GM21529 (cell line): ENCODE data around the gene SPAG16.

Experiments
- ATAC-seq: cut with Tn5 transposase; IDR thresholded peaks from one replicate; pipeline ENCODE4 v1.9.1; 2021; ENCODE audit not compliant: unreplicated experiment

The SPAG16 gene

DNA sequence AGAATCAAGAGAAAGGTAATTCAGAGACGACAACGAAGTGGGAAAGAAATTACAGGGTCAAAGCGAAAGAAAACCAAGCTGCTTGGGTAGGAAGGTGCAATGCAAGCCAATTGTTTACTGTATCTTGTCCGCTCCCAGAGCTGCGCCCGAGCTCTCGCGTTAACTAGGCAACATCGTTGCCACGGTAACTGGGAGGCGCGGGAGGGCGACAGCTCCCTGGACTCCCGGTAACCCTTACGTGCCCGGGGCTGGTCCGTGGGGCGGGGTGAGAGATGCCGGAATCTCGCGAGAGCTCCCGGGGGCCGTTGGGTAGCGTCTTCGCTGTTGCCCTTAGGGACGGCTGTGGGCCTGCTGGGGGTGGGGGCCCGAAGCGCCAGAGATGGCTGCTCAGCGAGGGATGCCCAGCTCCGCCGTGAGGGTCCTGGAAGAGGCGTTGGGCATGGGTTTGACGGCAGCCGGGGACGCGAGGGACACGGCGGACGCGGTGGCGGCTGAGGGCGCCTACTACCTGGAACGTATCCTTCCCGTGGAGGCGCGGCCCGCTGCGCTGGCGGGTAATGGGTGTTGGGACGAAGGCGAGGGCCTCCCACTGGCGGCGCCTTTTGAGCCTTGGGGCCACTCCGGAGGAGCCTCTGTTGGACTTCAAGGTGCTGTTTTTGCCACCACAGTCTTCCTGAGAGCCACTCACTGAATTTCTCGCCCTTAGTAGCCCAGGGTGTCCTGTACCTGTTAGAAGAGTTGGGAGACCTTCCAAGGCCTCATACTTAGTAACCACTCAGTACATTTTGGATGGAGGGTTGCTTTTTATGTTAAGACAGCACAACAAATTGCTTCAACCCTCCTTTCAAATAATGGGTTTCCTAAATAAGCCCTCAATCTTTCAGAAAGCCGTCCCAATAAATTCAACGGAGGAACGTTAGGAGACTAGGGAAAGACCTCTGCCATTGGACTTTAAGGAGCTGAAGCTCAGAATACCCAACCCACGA lies at the start of gene SPAG16:
Gene SPAG16 (plus strand): TSS at position 360 of the 986 bp plus-strand sequence.
- ATAC-seq: peak; percentile 99

DNA sequence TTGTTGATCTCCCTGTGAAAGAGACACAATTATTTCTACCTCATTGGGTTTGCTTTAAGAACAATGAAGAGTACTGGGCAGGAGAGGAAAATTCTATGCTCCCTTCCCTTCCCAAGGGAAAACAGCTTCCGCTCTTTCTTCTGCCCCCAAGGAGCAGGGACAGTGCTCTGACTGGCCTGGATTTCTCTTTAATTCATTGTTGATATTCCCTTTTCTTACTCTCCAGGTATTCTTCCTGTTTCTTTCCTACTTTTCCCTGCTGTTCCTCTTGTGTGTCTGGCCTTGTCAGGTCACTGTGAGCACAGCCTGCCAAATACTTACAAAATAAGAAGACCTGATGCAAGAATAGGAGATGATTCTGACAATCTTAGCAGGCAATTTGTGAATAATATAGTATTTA lies 49.6 kb upstream of the SPAG16 start:
- ATAC-seq: no peak

DNA sequence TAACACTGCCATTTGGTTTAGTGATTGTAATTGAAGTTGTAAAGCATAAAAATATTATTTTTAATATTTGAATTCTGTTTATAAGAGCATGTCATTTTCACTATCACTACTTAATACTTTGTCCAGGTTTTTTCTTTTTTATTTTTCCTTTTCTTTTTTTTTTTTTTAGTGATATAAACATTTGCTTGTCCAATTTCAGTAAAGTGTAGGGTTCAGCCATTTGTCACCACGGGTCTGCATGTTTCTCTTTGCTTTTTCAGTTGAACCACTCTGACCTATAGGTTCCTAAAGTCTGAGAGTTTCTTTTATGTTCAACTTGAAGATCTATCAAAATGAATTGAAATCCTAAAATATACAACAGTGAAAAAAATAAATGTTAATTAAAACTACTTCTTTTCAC lies 48.5 kb upstream of the SPAG16 start:
- no peak for ATAC-seq

GRCh38 chr2:213237251-213237650 lies 47.0 kb upstream of the SPAG16 start:
- ATAC-seq: no peak

DNA sequence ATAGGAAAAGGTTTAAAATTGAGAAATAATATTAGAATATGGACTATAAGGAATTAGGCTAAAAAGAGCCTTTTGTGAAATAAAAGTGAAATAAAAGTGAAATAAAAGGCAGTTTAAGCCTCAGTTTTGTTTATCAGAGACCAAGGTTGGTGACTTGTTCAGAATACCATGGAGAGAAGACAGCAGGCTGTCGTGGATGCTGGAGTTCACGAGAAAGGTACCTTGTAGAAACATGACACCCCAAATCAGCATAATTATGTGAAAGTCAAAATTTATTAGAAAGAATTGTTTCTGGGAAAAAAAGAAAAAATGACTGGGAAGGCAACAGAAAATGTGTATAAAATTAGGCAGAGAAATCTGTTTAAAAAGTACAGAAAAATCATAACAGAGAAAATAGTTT lies 46.5 kb upstream of the SPAG16 start:
- ATAC-seq: no peak

DNA sequence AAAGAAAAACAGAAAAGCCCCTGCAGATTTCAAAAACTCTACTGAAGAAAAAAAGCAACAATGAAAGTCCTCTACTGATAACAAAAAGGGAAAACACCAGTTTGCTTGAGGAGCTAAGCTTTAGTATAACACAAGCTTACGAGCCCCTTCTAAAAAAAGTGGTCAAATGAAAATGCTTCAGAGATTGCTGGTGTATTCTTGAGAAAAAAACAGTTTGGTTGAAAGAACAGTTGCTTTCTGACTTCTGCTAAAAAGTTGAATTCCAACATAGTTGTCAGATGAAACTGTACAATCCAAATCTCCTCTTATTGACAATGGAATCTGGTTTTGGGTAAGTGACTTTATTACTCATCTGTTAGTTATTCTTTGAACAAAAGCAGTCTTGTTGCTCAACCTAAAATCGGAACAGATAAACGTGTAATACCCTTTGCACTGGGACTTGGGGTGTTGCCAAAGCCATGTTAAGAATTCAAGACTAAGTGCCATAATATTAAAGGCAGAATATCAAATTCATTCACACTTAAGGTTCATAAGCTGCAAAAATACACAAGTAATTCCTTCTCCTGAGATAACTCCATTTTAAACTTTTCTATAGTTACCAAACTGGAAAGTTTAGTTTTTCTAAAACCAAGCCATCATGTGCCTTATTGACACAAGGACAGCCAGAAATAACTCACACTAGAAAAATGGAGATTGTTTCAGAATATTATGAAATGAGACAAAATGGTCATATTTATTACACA lies 45.3 kb upstream of the SPAG16 start:
- peak; percentile 42 for ATAC-seq

- no peak for ATAC-seq
Observed at GRCh38 chr2:213241817-213242216, 42.4 kb upstream of the SPAG16 start.

DNA sequence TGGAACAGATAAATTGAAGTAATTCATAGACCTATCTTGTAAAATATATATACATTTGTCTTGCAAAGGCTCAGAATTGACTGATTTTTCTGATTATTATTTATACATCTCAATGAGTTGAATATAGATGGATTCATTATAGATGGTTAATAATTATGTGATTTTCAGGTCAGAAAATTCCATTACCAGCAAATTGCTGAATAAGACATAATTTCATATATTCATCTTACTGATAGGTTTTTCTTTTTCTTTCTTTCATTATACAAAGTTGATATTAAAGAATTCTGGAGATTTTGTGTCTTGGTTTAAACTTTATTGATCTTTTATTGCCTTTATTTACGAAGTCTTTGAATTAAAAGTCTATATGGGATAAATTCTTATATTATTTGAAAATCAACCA lies 41.6 kb upstream of the SPAG16 start:
- no peak for ATAC-seq

GRCh38 chr2:213243189-213244044 lies 40.8 kb upstream of the SPAG16 start:
- peak; percentile 40 for ATAC-seq

GRCh38 chr2:213246497-213247281 lies 37.6 kb upstream of the SPAG16 start:
- ATAC-seq: peak; percentile 39

DNA sequence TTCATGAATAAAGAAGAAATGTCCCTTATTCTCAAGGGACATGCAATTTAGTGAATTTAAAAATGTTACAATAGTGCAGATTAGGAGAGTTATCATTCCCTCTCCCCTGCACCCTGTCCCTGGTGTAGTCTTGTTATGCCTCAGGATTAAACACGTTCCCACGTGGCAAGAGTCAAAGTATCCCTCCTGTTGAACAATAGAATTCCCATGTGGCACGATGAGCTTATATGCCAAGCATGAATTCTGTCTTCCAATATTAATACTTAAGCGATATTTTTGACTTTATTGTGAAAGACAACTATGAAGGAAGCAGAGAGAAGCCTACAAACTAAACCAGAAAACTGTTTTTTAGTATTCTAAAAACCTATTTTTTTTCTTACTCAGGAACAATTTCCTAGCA lies 36.7 kb upstream of the SPAG16 start:
- ATAC-seq: no peak

DNA sequence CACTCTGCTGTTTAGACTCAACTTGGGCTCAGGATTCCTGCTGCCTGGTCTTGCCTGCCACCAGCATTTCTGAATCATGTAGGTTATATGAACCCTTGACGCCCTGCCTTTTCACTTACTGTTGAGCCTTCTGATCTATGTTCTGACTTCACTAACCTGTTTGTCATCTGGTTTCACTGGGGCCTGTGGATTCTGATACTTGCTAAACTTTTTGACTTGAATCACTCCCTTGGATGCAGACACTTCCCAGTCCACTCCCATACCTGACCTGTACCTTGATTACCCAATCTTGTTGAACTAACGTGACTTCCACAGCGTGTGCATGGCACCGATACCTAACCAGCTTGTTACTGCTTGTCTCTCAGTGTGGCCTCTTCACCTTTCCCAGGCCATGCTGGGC lies 35.6 kb upstream of the SPAG16 start:
- ATAC-seq: no peak

- no peak for ATAC-seq
Observed at GRCh38 chr2:213249502-213249901, 34.8 kb upstream of the SPAG16 start.

GRCh38 chr2:213251618-213252017 lies 32.6 kb upstream of the SPAG16 start:
- ATAC-seq: peak; percentile 86

DNA sequence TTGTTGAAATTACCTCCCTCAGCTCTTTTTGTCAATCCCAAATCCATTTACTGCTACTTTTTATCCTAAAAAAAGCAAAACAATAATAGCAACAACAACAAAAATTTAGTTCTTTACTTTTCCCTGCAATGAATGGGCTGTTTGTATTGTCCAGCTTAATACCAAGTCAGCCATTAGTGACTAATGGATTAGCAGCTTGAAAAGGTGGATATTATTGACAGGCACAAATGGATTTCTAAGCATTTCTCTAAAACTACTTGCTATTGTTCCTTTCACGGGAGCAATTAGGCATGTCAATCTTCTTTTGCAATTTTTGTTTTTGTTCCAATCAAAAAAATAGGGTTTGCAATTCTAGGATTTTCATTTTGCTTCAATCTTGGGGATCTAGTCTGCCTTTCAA lies 32.1 kb upstream of the SPAG16 start:
- no peak for ATAC-seq

DNA sequence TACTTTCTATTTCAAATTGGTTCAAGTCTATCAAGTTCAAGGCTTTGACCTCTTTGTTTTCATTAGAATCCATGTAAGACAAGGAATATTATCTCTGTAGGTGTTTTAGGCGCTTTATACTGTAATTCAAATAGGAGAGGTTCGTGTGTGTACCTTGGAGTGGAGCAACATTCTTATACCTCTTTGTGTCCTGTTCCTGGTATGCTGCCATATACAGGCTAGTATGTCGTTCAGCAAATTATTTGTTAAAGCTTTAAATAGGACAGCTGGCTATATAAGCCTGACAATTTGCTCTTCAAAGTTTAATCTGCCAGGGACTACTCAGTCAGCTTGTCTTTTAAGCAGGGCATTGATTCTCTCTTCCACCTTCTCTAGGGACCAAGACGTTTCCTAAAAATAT lies 31.1 kb upstream of the SPAG16 start:
- no peak for ATAC-seq

- no peak for ATAC-seq
Observed at GRCh38 chr2:213259266-213259665, 25.0 kb upstream of the SPAG16 start.

- no peak for ATAC-seq
Observed at GRCh38 chr2:213261237-213261636, 23.0 kb upstream of the SPAG16 start.

- ATAC-seq: no peak
Observed at GRCh38 chr2:213261715-213262114, 22.5 kb upstream of the SPAG16 start.

DNA sequence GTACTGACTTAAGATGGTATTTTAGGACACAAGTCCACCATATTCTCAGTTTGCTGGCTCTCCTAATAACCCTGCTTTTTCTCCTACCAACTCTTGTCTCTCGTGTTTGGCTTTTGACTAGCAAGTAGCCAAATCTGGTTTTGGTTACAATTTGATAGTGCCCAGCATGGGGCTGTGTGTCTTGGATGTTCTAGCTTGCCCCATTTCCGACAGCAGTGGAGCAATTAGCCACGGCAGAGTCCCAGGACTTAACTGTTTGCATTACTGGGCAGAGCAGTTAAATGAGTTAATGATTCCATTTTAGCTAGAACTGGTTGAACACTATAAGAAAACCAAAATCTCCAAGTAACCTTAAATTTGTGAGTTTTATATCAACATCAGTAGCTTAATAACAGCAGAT lies 18.6 kb upstream of the SPAG16 start:
- no peak for ATAC-seq
